GM12892 (cell line): ENCODE data around the gene ENKD1. TPM values are rescaled to one million over a fixed set of nuclear protein-coding genes. Genes with fewer than 3 reads are reported as not detected.

Experiments used
- DNase-seq: peaks from one replicate; pipeline ENCODE4 v3.0.0; 2011; ENCODE audit not compliant: insufficient read length
- FAIRE-seq: peaks from 2 replicates; lab custom pipeline; 2011; peaks lifted over from hg19 to GRCh38; lab: Jason Lieb, UNC
- POLR2A ChIP-seq: IDR thresholded peaks from 2 replicates; pipeline ENCODE4 v1.6.1; 2011; ENCODE audit warnings: low read depth, low read length, control low read depth
- POLR2AphosphoS5 ChIP-seq: IDR thresholded peaks from 2 replicates; pipeline ENCODE4 v1.6.1; 2011; ENCODE audit warnings: low read depth, low read length, control low read depth
- TAF1 ChIP-seq: IDR thresholded peaks from 2 replicates; pipeline ENCODE4 v1.6.1; 2011; ENCODE audit warnings: low read depth, mild to moderate bottlenecking, control low read depth, low read length, borderline replicate concordance
- polyA plus RNA-seq: library from polyadenylated mRNA; unstranded; fragments of >200 nt; gene quantifications from one replicate; pipeline ENCODE4 v1.2.1, GENCODE V29; 2012; ENCODE audit warnings: missing spikeins, inconsistent platforms; ENCODE audit not compliant: missing spikeins

ENKD1 gene
- 7.7 TPM for polyA plus RNA-seq

DNA sequence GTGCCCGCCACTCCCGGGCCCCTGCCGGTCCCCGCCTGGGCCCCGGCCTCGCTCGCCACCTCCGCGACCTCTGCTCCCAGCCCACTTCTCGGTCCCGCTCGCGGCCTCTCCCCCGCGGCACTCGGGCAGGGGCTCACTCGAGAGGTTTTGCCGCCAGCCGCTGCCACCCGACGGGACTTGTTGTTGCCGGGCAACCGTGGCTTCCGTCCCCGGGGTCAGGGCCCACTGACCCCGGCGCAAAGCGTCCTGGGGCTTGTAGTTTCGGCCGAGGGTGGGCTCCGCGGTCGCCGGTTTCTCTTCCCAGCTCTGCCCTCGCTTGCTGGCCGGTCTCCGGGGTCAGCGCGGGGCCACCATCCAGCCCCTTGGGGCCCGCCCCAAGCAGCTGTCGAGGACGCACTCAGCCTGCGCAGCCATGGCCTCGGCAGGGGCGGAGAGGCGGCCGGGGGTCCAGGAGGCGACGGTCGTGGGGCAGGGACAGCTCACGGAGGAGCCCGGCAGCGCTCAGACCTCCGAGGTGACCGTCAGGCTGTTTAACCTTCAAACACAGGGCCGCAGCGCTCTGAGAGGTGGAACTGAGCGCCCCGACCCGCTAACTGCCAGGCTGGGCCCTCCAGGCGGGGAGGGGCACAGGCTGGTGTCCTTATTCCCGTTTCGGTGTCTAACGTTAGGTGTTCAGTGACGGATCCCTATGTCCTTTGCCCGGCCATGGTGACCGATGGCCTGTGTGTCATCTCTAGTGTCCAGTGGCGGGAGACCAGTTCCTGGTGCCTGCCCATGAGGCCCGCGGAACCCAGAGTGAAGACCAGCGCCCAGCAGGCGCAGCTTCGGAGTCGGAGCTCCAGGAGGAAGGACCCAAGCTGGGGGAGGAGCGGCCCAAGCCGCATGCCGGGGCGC, at the start of gene ENKD1, which contains the start of gene C16orf86:
Gene ENKD1, minus strand, starts transcription at position 192 of the 894 bp plus-strand sequence. CDS start 308 bp downstream, outside the sequence.
Gene C16orf86, plus strand, starts transcription at position 256 of the 894 bp plus-strand sequence. Its CDS starts 157 bp downstream, at position 413.
- DNase-seq (peak; percentile 98), FAIRE-seq (peak; percentile 89)

DNA sequence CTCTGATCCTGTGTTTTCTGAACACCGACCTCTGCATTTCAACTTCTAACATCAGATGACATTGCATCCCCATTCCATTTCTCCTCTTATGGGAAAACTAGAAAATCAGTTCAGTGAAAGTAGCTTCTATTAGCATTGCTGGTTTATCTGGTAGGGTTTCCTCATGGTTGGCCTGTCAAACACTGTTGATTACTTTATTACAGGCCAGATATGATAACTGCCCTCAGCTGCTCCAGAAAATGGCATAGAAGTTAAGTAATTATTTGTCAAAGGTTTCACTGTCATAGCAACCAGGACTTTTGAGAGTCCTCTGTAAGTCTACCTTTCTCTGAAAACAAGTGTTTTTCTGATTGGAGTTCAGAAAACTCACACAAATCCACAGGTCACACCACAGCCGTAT, 49.5 kb upstream of the ENKD1 start:
- TF ChIP-seq POLR2AphosphoS5 (no peak), TAF1 (no peak), POLR2A (no peak)
- FAIRE-seq, result no peak

More for the DNA sequence above, at the start of gene ENKD1, which contains the start of gene C16orf86:
- TF ChIP-seq POLR2A, result no peak
- TF ChIP-seq POLR2AphosphoS5, result no peak
- TF ChIP-seq TAF1, result no peak

GRCh38 chr16:67714522-67714921, 48.0 kb upstream of the ENKD1 start:
- DNase-seq (no peak), FAIRE-seq (no peak)
- TF ChIP-seq POLR2AphosphoS5 (no peak), POLR2A (no peak), TAF1 (no peak)

More for the DNA sequence above, 49.5 kb upstream of the ENKD1 start:
- DNase-seq, result no peak

DNA sequence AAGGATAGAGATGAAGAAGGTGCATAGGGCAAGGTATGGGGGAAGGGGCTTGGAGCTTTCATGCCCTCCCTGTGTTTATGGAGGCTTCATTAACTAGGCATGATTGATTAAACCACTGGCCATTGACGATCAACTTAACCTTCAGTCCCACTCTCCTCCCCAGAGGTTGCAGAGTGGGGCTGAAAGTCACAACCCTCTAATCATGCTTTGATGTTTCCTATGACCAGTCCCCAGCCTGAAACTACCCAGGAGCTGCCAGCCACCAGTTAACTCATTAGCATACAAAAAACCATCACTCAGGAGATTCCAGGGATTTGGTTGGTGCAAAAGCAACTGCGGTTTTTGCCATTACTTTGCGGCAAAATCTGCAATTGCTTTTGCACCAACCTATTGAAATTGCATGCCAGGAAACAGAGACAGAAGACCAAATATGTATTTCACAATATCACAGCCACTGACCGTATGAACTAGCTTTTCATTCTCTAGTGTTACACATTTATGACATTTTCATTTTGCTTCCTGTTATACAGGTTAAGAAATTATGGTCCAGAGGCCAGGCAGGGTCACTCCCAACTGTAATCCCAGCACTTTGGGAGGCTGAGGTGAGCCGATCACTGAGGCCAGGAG, 47.2 kb upstream of the ENKD1 start:
- TF ChIP-seq POLR2AphosphoS5, result no peak
- TF ChIP-seq TAF1, result no peak
- TF ChIP-seq POLR2A, result no peak
- no peak for FAIRE-seq
- no peak for DNase-seq

GRCh38 chr16:67710607-67711006, 44.1 kb upstream of the ENKD1 start:
- no peak for FAIRE-seq
- no peak for TF ChIP-seq POLR2AphosphoS5
- DNase-seq, result no peak

GRCh38 chr16:67709050-67709449, 42.5 kb upstream of the ENKD1 start:
- FAIRE-seq (no peak), DNase-seq (no peak)
- TF ChIP-seq TAF1 (no peak), POLR2A (no peak)

GRCh38 chr16:67708368-67708771, 41.8 kb upstream of the ENKD1 start:
- FAIRE-seq, result no peak

DNA sequence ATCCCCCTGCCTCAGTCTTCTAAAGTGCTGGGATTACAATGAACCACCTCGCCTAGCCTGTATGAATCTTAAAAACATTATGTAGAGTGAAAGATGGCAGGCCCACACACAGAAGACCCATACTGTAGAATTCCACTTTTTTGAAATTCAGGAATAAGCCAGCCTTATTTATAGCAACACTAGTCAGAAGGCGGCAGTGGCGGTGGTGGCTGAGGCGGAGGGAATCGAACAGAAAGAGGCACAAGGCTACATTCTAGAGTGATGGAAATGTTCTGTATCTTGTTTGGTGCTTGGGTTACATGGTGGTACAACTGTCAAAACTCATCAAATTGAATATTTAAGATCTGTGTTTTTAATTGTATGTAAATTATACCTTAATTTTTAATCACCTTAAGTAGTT, 41.2 kb upstream of the ENKD1 start:
- FAIRE-seq, result no peak
- TF ChIP-seq POLR2A (no peak), POLR2AphosphoS5 (no peak), TAF1 (no peak)

More at GRCh38 chr16:67708368-67708771, 41.8 kb upstream of the ENKD1 start:
- no peak for TF ChIP-seq POLR2AphosphoS5
- no peak for TF ChIP-seq POLR2A
- TF ChIP-seq TAF1, result no peak
- DNase-seq, result no peak

DNA sequence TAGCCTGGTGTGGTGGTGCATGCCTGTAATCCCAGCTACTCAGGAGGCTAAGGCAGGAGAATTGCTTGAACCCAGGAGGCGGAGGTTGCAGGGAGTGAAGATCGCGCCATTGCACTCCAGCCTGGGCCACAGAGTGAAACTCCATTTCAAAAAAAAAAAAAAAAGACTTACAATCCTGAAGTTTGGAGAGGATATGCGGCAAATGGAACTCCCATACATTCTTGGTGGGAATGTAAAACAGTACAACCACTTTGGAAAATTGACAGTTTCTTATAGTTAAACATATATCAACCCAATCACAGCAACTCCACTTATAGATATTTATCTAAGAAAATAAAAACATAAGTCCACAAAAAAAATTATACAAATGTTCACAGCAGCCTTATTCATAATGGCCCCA, 40.7 kb upstream of the ENKD1 start:
- TF ChIP-seq TAF1 (no peak), POLR2A (no peak), POLR2AphosphoS5 (no peak)
- no peak for FAIRE-seq
- no peak for DNase-seq

More for the DNA sequence above, 41.2 kb upstream of the ENKD1 start:
- no peak for DNase-seq

DNA sequence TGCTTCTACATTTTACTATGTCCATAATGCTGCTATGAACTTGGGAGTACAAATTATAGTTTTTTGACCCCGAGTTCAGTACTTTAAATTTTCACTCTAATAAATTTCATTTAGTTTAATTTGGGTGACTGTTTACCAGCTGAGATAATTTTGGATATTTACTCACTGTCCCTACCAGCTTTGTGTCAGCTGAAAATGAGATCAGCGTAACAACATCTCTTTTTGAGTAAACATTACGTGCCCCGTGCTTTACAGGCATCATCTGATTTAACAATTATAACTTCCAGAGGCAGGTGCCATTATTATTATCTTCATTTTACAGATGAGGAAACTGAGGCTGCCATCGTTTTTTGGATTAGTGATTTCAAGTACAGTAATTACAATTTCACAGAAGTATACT, 37.6 kb upstream of the ENKD1 start:
- DNase-seq (no peak), FAIRE-seq (no peak)
- TF ChIP-seq POLR2AphosphoS5, result no peak
- no peak for TF ChIP-seq TAF1
- no peak for TF ChIP-seq POLR2A

DNA sequence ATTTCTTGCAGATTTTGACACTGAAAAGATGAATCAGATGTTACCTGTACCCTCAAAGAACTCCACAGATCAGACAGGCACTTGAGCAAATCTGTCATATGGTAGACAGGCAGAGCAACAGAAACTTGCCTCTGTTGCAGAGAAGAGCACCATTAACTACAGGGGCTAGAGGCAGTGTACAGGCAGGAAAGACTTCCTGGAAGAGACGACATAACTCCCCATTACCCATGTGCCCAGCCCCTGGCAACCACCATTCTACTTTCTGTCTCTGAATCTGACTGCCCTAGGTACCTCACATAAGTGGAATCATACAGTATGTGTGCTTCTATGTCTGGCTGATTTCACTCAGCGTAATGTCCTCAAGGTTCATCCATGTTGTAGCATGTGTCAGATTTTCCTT, 37.1 kb upstream of the ENKD1 start:
- DNase-seq (no peak), FAIRE-seq (no peak)
- no peak for TF ChIP-seq TAF1
- TF ChIP-seq POLR2A, result no peak
- no peak for TF ChIP-seq POLR2AphosphoS5
